22Rv1 (cell line): ENCODE measurements around the gene ADIPOR2.

Experiments used
- CTCF ChIP-seq: fragments of 450-650 bp; IDR thresholded peaks from 2 replicates; pipeline ENCODE4 v1.5.1; 2017; ENCODE audit warnings: mild to moderate bottlenecking
- ZFX ChIP-seq: fragments of 450-650 bp; IDR thresholded peaks from 2 replicates; pipeline ENCODE4 v1.6.1; 2017; ENCODE audit warnings: antibody characterized with exemption, borderline replicate concordance

GRCh38 chr12:1808036-1808797 is 117.3 kb downstream of the ADIPOR2 start:
- no peak for TF ChIP-seq CTCF
- no peak for TF ChIP-seq ZFX
